Activated naive CD4-positive, alpha-beta T cell treated with anti-CD3 and anti-CD28 coated beads, Interleukin-2, amount 50 U/mL, for 24 hours (primary cell): ENCODE data around the gene ABCG2.
"Not testable (repeated sequence)": the region's sequence is repeated elsewhere in the genome, so short reads cannot be mapped to it uniquely, and the experiment has no call there.

Experiments
- H3K27ac Mint-ChIP-seq: one replicate; pipeline ENCODE4 v1.8.0; 2021; ENCODE audit warnings: mild to moderate bottlenecking, mixed read lengths
- H3K27me3 Mint-ChIP-seq: one replicate; pipeline ENCODE4 v1.8.0; 2021; ENCODE audit warnings: mixed read lengths
- H3K36me3 Mint-ChIP-seq: one replicate; pipeline ENCODE4 v1.8.0; 2021; ENCODE audit warnings: mixed read lengths
- H3K4me1 Mint-ChIP-seq: one replicate; pipeline ENCODE4 v1.8.0; 2021; ENCODE audit warnings: mixed read lengths
- H3K4me3 Mint-ChIP-seq: one replicate; pipeline ENCODE4 v1.8.0; 2021; ENCODE audit warnings: mild to moderate bottlenecking, mixed read lengths
- H3K9me3 Mint-ChIP-seq: one replicate; pipeline ENCODE4 v1.8.0; 2021; ENCODE audit warnings: mixed read lengths

Gene ABCG2

GRCh38 chr4:88179261-88179660, 20.8 kb upstream of the ABCG2 start:
- Mint-ChIP-seq H3K4me3 (no peak overlapping the region), H3K27ac (no peak overlapping the region), H3K9me3 (peaks cover 9% of the 10 kb centered on the region), H3K36me3 (peaks cover 10% of the 10 kb centered on the region), H3K4me1 (peaks cover 9% of the 10 kb centered on the region), H3K27me3 (peaks cover 2% of the 10 kb centered on the region)

- peaks cover 10% of the 10 kb centered on the region for H3K36me3 Mint-ChIP-seq
- no peak overlapping the region for H3K27ac Mint-ChIP-seq
- peaks cover 9% of the 10 kb centered on the region for H3K4me1 Mint-ChIP-seq
- H3K27me3 Mint-ChIP-seq: peaks cover 2% of the 10 kb centered on the region
- no peak overlapping the region for H3K4me3 Mint-ChIP-seq
- peaks cover 9% of the 10 kb centered on the region for H3K9me3 Mint-ChIP-seq
These were observed 20.3 kb upstream of the ABCG2 start for GRCh38 chr4:88178626-88179231.

DNA sequence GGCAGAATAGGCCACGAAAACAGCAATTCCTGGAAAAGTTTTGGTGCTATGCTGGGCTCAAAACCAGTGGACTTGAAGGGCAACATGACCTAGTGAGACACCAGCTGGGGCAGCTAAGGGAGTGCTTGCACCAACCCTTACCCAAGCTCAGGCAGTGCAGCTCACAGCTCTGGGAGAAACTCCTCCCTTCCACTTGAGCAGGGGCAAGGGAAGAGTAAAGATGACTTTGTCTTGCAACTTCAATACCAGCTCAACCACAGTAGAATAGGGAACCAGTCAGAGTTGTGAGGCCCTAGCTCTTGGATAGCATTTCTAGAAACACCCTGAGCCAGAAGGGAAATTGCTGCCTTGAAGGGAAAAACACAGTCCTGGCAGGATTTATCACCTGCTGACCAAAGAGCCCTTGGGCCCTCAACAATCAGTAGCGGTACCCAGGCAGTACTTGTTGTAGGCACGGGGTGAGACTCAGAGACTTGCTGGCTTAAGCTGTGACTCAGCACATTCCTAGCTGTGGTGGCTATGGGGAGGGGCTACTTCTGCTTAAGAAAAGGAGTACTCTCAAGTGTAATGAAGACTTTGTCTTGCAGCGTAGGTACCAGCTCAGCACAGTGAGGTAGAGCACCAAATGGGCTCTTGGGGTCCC, 19.7 kb upstream of the ABCG2 start:
- Mint-ChIP-seq H3K27ac (no peak overlapping the region), H3K4me1 (peaks cover 7% of the 10 kb centered on the region), H3K36me3 (peaks cover 10% of the 10 kb centered on the region), H3K9me3 (peaks cover 9% of the 10 kb centered on the region), H3K4me3 (no peak overlapping the region), H3K27me3 (peaks cover 2% of the 10 kb centered on the region)

DNA sequence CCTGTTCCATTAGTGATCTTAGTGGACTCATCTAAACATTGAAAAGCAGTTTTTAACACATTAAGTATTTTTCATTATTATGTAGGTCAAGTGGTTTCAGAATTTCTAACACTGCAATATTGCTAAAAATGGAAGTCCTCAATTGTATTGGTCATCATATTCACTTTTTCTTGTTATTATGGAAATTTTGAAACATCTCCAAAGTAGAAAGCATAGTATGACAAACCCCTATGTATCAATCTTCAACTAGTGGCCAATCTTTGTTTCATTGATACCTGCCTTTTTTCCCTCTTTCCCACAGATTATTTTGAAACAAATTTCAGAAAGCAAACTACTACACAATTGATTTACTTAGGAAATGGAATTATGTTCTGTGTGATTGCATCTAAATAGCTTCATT, 14.5 kb upstream of the ABCG2 start:
- Mint-ChIP-seq H3K9me3 (no peaks in the 10 kb centered on the region), H3K4me3 (no peak overlapping the region), H3K27me3 (peaks cover 2% of the 10 kb centered on the region), H3K4me1 (no peaks in the 10 kb centered on the region), H3K27ac (no peak overlapping the region), H3K36me3 (peaks cover 1% of the 10 kb centered on the region)

GRCh38 chr4:88171206-88171605, 12.8 kb upstream of the ABCG2 start:
- H3K36me3 Mint-ChIP-seq: no peaks in the 10 kb centered on the region
- H3K4me1 Mint-ChIP-seq: no peaks in the 10 kb centered on the region
- H3K4me3 Mint-ChIP-seq: no peak overlapping the region
- H3K9me3 Mint-ChIP-seq: no peaks in the 10 kb centered on the region
- peaks cover 2% of the 10 kb centered on the region for H3K27me3 Mint-ChIP-seq
- no peak overlapping the region for H3K27ac Mint-ChIP-seq

GRCh38 chr4:88169298-88169697, 10.9 kb upstream of the ABCG2 start:
- H3K4me3 Mint-ChIP-seq: no peak overlapping the region
- no peaks in the 10 kb centered on the region for H3K4me1 Mint-ChIP-seq
- H3K27ac Mint-ChIP-seq: no peak overlapping the region
- no peaks in the 10 kb centered on the region for H3K36me3 Mint-ChIP-seq
- peaks cover 3% of the 10 kb centered on the region for H3K27me3 Mint-ChIP-seq
- no peaks in the 10 kb centered on the region for H3K9me3 Mint-ChIP-seq

GRCh38 chr4:88166608-88167007, 8.2 kb upstream of the ABCG2 start:
- H3K27ac Mint-ChIP-seq: no peak overlapping the region
- H3K9me3 Mint-ChIP-seq: no peaks in the 10 kb centered on the region

DNA sequence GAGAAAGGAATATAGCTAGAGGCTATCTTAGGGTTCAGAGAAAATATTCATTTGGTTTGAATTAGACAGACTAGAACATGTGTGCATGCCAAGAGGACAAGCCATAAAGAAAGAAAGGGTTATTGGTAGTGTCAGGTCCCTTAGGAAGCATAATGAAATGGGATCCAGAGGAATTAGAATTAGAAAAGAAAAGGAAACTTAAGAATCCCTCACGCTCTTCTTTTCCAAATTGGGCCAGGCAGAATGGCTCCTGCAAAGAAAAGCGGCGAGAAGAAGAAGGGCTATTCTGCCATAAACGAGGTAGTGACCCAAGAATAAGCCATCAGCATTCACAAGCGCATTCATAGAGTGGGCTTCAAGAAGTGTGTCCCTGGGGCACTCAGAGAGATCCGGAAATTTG, 4.9 kb upstream of the ABCG2 start:
- no peaks in the 10 kb centered on the region for H3K36me3 Mint-ChIP-seq
- H3K9me3 Mint-ChIP-seq: no peaks in the 10 kb centered on the region
- peaks cover 6% of the 10 kb centered on the region for H3K4me1 Mint-ChIP-seq
- no peak overlapping the region for H3K4me3 Mint-ChIP-seq
- H3K27me3 Mint-ChIP-seq: peaks cover 13% of the 10 kb centered on the region
- no peak overlapping the region for H3K27ac Mint-ChIP-seq

More at GRCh38 chr4:88166608-88167007, 8.2 kb upstream of the ABCG2 start:
- Mint-ChIP-seq H3K27me3 (peaks cover 6% of the 10 kb centered on the region), H3K36me3 (no peaks in the 10 kb centered on the region), H3K4me3 (no peak overlapping the region), H3K4me1 (no peaks in the 10 kb centered on the region)

DNA sequence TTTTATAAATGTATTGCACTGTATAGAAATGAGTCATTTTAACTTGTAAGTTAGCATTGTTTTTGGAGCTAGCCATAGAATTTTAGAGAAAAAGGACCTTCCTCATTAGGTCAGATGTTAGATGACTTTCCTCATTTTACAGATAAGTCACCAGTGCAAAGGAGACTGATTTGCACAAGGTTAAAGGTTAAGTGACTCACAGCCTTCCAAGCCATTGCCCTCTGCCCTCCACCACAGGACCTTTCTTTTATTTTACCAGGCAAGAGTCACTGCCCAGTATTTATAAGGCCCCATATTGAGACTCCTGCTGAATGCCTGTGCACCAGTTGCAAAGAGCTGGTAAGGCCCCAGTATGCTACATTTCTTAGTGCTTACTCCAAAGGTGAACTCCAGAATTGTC, 4.2 kb upstream of the ABCG2 start:
- Mint-ChIP-seq H3K36me3 (no peaks in the 10 kb centered on the region), H3K4me1 (peaks cover 13% of the 10 kb centered on the region), H3K4me3 (no peak overlapping the region), H3K27ac (no peak overlapping the region), H3K27me3 (peaks cover 14% of the 10 kb centered on the region), H3K9me3 (no peaks in the 10 kb centered on the region)

DNA sequence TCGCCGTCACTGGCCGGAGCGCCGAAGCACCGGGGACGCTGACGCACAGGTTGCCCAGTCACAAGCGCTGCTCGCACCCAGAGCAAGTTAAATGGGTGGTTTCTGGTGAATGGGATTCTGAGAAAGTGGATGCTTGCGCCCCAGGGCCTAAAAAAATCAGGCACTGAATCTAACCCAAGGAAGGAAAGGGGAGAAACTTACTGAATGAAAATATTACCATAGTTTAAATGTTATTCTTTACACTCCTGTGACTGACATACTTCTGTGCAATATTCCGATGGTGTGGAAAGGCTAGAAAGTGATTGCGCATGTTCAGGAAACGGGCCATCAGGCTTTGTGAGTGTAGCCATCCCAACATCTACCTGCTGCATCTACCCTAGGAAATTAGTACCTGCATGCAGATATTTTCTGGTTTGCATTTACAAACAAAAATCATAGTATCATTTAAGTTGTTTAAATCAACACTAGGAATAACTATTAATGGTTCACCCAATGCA, 838 bp upstream of the ABCG2 start:
- Mint-ChIP-seq H3K36me3 (no peaks in the 10 kb centered on the region), H3K27me3 (peaks cover 17% of the 10 kb centered on the region), H3K9me3 (no peaks in the 10 kb centered on the region), H3K4me3 (peak overlapping the region; percentile 68), H3K4me1 (peaks cover 15% of the 10 kb centered on the region), H3K27ac (no peak overlapping the region)

DNA sequence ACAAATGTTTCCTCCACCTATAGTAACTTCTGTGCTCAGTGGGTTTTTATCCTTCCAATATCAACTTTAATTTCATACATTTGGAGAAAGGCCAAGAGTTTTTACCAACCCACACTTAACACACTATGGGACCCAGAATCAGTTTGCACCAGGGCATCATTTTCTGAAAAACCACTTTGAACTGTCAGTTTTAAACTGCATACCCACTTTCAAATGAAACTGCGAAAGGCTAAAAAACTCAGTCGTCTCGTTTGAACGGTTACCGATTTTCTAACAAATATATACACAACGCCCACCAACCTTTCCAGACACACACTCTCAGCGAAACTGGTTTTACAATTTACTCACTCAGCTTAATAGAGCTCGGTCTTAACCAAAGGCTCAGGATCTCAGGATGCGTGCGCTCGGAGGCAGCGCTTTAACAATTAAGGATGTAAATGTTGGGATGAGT, 376 bp downstream of the ABCG2 start:
- H3K9me3 Mint-ChIP-seq: no peaks in the 10 kb centered on the region
- peaks cover 15% of the 10 kb centered on the region for H3K4me1 Mint-ChIP-seq
- H3K27ac Mint-ChIP-seq: no peak overlapping the region
- H3K27me3 Mint-ChIP-seq: peaks cover 14% of the 10 kb centered on the region
- H3K36me3 Mint-ChIP-seq: no peaks in the 10 kb centered on the region
- H3K4me3 Mint-ChIP-seq: peak overlapping the region; percentile 56

GRCh38 chr4:88152331-88152730, 6.1 kb downstream of the ABCG2 start:
- H3K9me3 Mint-ChIP-seq, H3K4me1 Mint-ChIP-seq, H3K27ac Mint-ChIP-seq, H3K4me3 Mint-ChIP-seq, H3K36me3 Mint-ChIP-seq, H3K27me3 Mint-ChIP-seq: not testable (repeated sequence)

DNA sequence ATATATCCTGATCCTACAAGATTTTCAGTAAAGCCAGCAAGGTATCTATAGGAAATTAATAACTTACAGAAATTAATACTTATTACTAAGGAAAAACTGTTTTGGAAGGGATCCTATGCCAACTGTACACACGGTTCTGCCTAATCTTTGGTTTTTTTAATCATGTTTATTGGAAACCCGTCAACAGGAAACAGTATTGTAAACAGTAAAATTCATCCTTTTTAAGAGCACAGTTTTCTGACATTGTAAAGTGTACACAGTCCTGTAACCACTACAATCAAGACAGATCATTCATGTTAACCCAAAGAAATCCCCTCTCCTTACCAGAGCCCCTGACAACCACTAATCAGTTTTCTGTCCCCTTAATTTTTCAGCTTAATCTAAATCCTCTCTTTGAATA, 9.9 kb downstream of the ABCG2 start:
- Mint-ChIP-seq H3K36me3 (no peaks in the 10 kb centered on the region), H3K9me3 (no peaks in the 10 kb centered on the region), H3K4me1 (no peaks in the 10 kb centered on the region), H3K4me3 (no peak overlapping the region), H3K27ac (no peak overlapping the region), H3K27me3 (no peaks in the 10 kb centered on the region)

DNA sequence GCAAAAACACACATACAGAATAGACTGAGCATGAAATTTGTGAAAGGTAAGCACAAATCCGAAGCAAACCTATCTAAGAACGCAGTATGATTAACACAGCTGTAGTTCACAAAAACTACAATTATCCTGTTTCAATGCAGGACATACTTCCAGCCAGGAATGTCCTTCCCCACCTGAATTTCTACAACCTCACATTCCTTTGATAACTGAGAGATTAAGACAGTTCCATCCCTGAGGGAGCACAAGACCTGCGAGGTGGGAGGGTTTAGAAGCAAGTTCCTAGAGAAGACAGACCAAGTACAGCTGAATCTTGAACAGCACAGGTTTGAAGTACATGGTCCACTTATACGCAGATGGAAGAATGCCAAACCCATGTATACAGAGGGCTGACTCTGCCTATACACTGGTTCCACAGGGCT, 10.6 kb downstream of the ABCG2 start:
- no peak overlapping the region for H3K27ac Mint-ChIP-seq
- no peaks in the 10 kb centered on the region for H3K9me3 Mint-ChIP-seq
- H3K36me3 Mint-ChIP-seq: no peaks in the 10 kb centered on the region
- no peak overlapping the region for H3K4me3 Mint-ChIP-seq
- no peaks in the 10 kb centered on the region for H3K4me1 Mint-ChIP-seq
- H3K27me3 Mint-ChIP-seq: no peaks in the 10 kb centered on the region

DNA sequence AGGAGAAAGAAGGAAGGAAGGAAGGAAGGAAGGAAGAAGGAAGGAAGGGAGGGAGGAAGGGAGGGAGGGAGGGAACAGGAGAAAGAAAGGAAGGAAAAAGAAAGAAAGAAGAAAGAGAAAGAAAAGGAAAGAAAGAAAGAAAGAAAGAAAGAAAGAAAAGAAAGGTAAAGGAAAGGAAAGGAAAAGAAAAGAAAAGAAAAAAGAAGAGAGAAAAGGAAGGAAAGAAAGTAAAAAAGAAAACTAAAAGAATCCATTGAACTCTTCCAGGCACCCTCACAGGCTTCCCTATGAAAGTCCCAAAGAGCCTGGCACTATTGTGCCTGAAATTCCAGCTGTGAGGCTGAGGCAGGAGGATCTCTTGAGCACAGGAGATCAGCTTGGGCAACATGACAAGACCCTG, 11.5 kb downstream of the ABCG2 start:
- Mint-ChIP-seq H3K27ac (no peak overlapping the region), H3K4me3 (no peak overlapping the region), H3K9me3 (no peaks in the 10 kb centered on the region), H3K27me3 (no peaks in the 10 kb centered on the region), H3K36me3 (no peaks in the 10 kb centered on the region), H3K4me1 (no peaks in the 10 kb centered on the region)

- H3K4me1 Mint-ChIP-seq: no peaks in the 10 kb centered on the region
- no peaks in the 10 kb centered on the region for H3K9me3 Mint-ChIP-seq
- no peak overlapping the region for H3K27ac Mint-ChIP-seq
- H3K4me3 Mint-ChIP-seq: no peak overlapping the region
- no peaks in the 10 kb centered on the region for H3K27me3 Mint-ChIP-seq
- no peaks in the 10 kb centered on the region for H3K36me3 Mint-ChIP-seq
These were observed 13.6 kb downstream of the ABCG2 start for GRCh38 chr4:88144866-88145300.
